ENCODE results near the gene CCP110.
A peak's percentile ranks its signal among the peaks of the same experiment; 100 is the strongest.

The CCP110 gene

GRCh38 chr16:19548144-19548543, 24.4 kb downstream of the CCP110 start:
- DNase-seq (ENCODE audit: low read depth in 2 of 2, low spot score in 1 of 2), result no peak

GRCh38 chr16:19549673-19550072, 25.9 kb downstream of the CCP110 start:
- no peak for DNase-seq (ENCODE audit: low read depth in 2 of 2, low spot score in 1 of 2)

- peak; percentile 85 to 90 for DNase-seq (ENCODE audit: low read depth in 2 of 2, low spot score in 1 of 2)
Observed at GRCh38 chr16:19555186-19555937, 31.6 kb downstream of the CCP110 start, which contains the start of gene VPS35L. TSS of gene VPS35L (plus strand) at chr16:19555703. CDS start at chr16:19555730, 27 bp downstream.

- DNase-seq (ENCODE audit: low read depth in 2 of 2, low spot score in 1 of 2), result no peak
Observed at GRCh38 chr16:19555938-19556771, 32.4 kb downstream of the CCP110 start.

- DNase-seq (ENCODE audit: low read depth in 2 of 2, low spot score in 1 of 2), result peak in 1 of 2 donors; percentile 15
Observed at GRCh38 chr16:19559242-19559910, 35.6 kb downstream of the CCP110 start.

- no peak for DNase-seq (ENCODE audit: low read depth in 2 of 2, low spot score in 1 of 2)
Observed at GRCh38 chr16:19560078-19560477, 36.3 kb downstream of the CCP110 start.

GRCh38 chr16:19563377-19563776, 39.6 kb downstream of the CCP110 start:
- DNase-seq (ENCODE audit: low read depth in 2 of 2, low spot score in 1 of 2), result no peak

- no peak for DNase-seq (ENCODE audit: low read depth in 2 of 2, low spot score in 1 of 2)
Observed at GRCh38 chr16:19566362-19566761, 42.6 kb downstream of the CCP110 start.

- no peak for DNase-seq (ENCODE audit: low read depth in 2 of 2, low spot score in 1 of 2)
Observed at GRCh38 chr16:19567560-19567959, 43.8 kb downstream of the CCP110 start.

GRCh38 chr16:19573997-19574396, 50.3 kb downstream of the CCP110 start:
- no peak for DNase-seq (ENCODE audit: low read depth in 2 of 2, low spot score in 1 of 2)

- no peak for DNase-seq (ENCODE audit: low read depth in 2 of 2, low spot score in 1 of 2)
Observed at GRCh38 chr16:19574615-19575014, 50.9 kb downstream of the CCP110 start.

GRCh38 chr16:19578378-19578971, 54.7 kb downstream of the CCP110 start:
- no peak for DNase-seq (ENCODE audit: low read depth in 2 of 2, low spot score in 1 of 2)

- no peak for DNase-seq (ENCODE audit: low read depth in 2 of 2, low spot score in 1 of 2)
Observed at GRCh38 chr16:19582050-19582831, 58.5 kb downstream of the CCP110 start.

- DNase-seq (ENCODE audit: low read depth in 2 of 2, low spot score in 1 of 2), result no peak
Observed at GRCh38 chr16:19583665-19584300, 60.0 kb downstream of the CCP110 start.

- no peak for DNase-seq (ENCODE audit: low read depth in 2 of 2, low spot score in 1 of 2)
Observed at GRCh38 chr16:19588661-19589060, 64.9 kb downstream of the CCP110 start.

- DNase-seq (ENCODE audit: low read depth in 2 of 2, low spot score in 1 of 2), result no peak
Observed at GRCh38 chr16:19589106-19589505, 65.4 kb downstream of the CCP110 start.

- no peak for DNase-seq (ENCODE audit: low read depth in 2 of 2, low spot score in 1 of 2)
Observed at GRCh38 chr16:19589771-19590302, 66.1 kb downstream of the CCP110 start.

GRCh38 chr16:19595043-19595767, 71.5 kb downstream of the CCP110 start:
- no peak for DNase-seq (ENCODE audit: low read depth in 2 of 2, low spot score in 1 of 2)

All from stimulated activated CD8-positive, alpha-beta memory T cell treated with anti-CD3 and anti-CD28 coated beads, Interleukin-4, amount 100 ng/mL, for 1 hour (primary cell).